HFFc6 (cell line): Measurements from ENCODE around the gene DLST. TPM values are rescaled to one million over a fixed set of nuclear protein-coding genes. Genes with fewer than 3 reads are reported as not detected.

Experiments
- DNase-seq: peaks from one replicate; pipeline ENCODE4 v3.0.0-alpha.2; 2018
- H3K27ac Mint-ChIP-seq: 2 replicates; pipeline ENCODE4 v1.8.0; 2020; ENCODE audit warnings: mild to moderate bottlenecking, mixed read lengths
- H3K27me3 Mint-ChIP-seq: 2 replicates; pipeline ENCODE4 v1.8.0; 2021; ENCODE audit warnings: mild to moderate bottlenecking, moderate library complexity, mixed read lengths; ENCODE audit not compliant: insufficient read depth
- H3K36me3 Mint-ChIP-seq: 2 replicates; pipeline ENCODE4 v1.8.0; 2021; ENCODE audit warnings: low read depth, mixed read lengths
- H3K4me1 Mint-ChIP-seq: 2 replicates; pipeline ENCODE4 v1.8.0; 2020; ENCODE audit warnings: low read depth, mixed read lengths
- H3K4me3 Mint-ChIP-seq: 2 replicates; pipeline ENCODE4 v1.8.0; 2020; ENCODE audit warnings: mild to moderate bottlenecking, moderate library complexity, mixed read lengths
- H3K9me3 Mint-ChIP-seq: 2 replicates; pipeline ENCODE4 v1.8.0; 2020; ENCODE audit warnings: mild to moderate bottlenecking, mixed read lengths
- CTCF ChIP-seq: fragments of 200-600 bp; sonication (generic); IDR thresholded peaks from 2 replicates; pipeline ENCODE4 v1.5.0; 2021; ENCODE audit warnings: antibody characterized with exemption, mild to moderate bottlenecking
- total RNA-seq, 6 experiments: library from RNA; stranded (reverse); fragmentation: NEBNext Ultra II Directional; extraction: Animal tissue kit (Norgen Biotek cat#: 25700); gene quantifications; 2 replicates in 1 of 6; 3 replicates in 5 of 6; pipeline ENCODE4 v1.2.3, GENCODE V29; 2021

DLST gene
- total RNA-seq, 6 experiments from 2014 or later = 97.5 to 118 (median 109) TPM

DNA sequence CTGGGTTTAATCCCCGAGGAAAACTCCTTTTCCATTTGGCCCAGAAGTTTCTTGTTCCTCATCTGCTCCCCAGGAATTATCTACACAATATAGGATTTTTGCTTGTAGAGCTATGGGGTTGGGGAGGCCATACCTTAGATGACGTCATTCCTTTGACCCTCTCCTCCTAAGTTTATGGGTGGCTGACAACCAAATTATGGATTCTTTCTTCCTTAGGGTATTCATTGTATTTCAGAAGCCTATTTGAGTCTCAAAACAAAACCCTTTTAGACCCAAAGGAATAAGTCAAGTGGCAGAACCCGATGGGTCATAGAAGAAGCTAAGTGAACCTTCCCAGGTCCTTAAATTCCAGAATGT is 20.0 kb upstream of the DLST start:
- H3K4me3 Mint-ChIP-seq = no peak overlapping the region

DNA sequence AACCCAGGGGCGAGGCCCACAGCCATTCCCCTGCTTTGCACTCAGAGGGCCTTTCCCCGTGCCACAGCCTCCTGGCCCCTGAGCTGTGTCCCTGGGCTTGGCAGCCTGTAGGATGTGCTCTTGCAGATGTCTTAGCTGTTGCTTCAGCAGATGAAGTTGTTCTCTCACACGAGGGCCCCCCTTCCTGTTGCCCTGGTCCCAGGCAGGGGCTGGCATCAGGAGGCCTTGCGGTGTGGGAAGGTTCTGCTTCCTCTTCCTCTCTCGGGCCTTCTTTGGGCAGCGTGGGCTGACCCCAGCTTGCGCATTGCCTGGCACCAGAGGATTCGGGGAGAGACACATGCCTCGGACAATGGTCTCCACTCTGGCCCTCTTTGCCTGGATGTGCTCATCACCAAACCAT is 18.4 kb upstream of the DLST start:
- Mint-ChIP-seq H3K36me3 (no peaks in the 10 kb centered on the region), H3K4me1 (peaks cover 19% of the 10 kb centered on the region), H3K27me3 (peaks cover 6% of the 10 kb centered on the region), H3K4me3 (no peak overlapping the region), H3K9me3 (no peaks in the 10 kb centered on the region), H3K27ac (no peak overlapping the region)
- no peak for TF ChIP-seq CTCF
- DNase-seq = no peak

More for the DNA sequence above, 20.0 kb upstream of the DLST start:
- no peak for TF ChIP-seq CTCF
- Mint-ChIP-seq H3K9me3 (no peaks in the 10 kb centered on the region), H3K27me3 (peaks cover 3% of the 10 kb centered on the region), H3K36me3 (no peaks in the 10 kb centered on the region), H3K4me1 (peaks cover 17% of the 10 kb centered on the region), H3K27ac (no peak overlapping the region)
- DNase-seq = no peak

- Mint-ChIP-seq H3K9me3 (no peaks in the 10 kb centered on the region), H3K27me3 (peaks cover 6% of the 10 kb centered on the region), H3K36me3 (no peaks in the 10 kb centered on the region), H3K4me3 (no peak overlapping the region), H3K4me1 (peaks cover 14% of the 10 kb centered on the region), H3K27ac (no peak overlapping the region)
- TF ChIP-seq CTCF = no peak
- DNase-seq = no peak
Observed at GRCh38 chr14:74864198-74864597, 17.5 kb upstream of the DLST start.

- H3K36me3 Mint-ChIP-seq = no peaks in the 10 kb centered on the region
- H3K27me3 Mint-ChIP-seq = peaks cover 6% of the 10 kb centered on the region
- no peaks in the 10 kb centered on the region for H3K9me3 Mint-ChIP-seq
- no peak overlapping the region for H3K4me3 Mint-ChIP-seq
- no peak overlapping the region for H3K27ac Mint-ChIP-seq
- no peak for DNase-seq
- TF ChIP-seq CTCF = no peak
- H3K4me1 Mint-ChIP-seq = peaks cover 14% of the 10 kb centered on the region
Observed at GRCh38 chr14:74865156-74865555, 16.6 kb upstream of the DLST start.

GRCh38 chr14:74866708-74867389 is 14.9 kb upstream of the DLST start:
- Mint-ChIP-seq H3K27me3 (peaks cover 6% of the 10 kb centered on the region), H3K27ac (no peak overlapping the region), H3K4me3 (no peak overlapping the region), H3K4me1 (peaks cover 9% of the 10 kb centered on the region), H3K9me3 (no peaks in the 10 kb centered on the region), H3K36me3 (no peaks in the 10 kb centered on the region)
- DNase-seq = no peak
- no peak for TF ChIP-seq CTCF
